ENCODE results near the gene ZNF667.
A peak's percentile ranks its signal among the peaks of the same experiment; 100 is the strongest.

The ZNF667 gene

GRCh38 chr19:56405062-56405461, 72.1 kb downstream of the ZNF667 start:
- peak overlapping the region; percentile 88 for H3K4me3 ChIP-seq (ENCODE audit: low read depth, low read length)
- TF ChIP-seq, protein P1, sequence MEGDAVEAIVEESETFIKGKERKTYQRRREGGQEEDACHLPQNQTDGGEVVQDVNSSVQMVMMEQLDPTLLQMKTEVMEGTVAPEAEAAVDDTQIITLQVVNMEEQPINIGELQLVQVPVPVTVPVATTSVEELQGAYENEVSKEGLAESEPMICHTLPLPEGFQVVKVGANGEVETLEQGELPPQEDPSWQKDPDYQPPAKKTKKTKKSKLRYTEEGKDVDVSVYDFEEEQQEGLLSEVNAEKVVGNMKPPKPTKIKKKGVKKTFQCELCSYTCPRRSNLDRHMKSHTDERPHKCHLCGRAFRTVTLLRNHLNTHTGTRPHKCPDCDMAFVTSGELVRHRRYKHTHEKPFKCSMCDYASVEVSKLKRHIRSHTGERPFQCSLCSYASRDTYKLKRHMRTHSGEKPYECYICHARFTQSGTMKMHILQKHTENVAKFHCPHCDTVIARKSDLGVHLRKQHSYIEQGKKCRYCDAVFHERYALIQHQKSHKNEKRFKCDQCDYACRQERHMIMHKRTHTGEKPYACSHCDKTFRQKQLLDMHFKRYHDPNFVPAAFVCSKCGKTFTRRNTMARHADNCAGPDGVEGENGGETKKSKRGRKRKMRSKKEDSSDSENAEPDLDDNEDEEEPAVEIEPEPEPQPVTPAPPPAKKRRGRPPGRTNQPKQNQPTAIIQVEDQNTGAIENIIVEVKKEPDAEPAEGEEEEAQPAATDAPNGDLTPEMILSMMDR (IDR thresholded peaks at IDR 0.05; ENCODE audit: low read depth, low read length): no peak

- TF ChIP-seq, protein P1 (IDR thresholded peaks at IDR 0.05; ENCODE audit: low read depth, low read length): no peak
Measured at GRCh38 chr19:56404705-56405056, 72.5 kb downstream of the ZNF667 start.

GRCh38 chr19:56403764-56404704, 73.1 kb downstream of the ZNF667 start, which contains the start of gene ZNF583:
Gene ZNF583, plus strand, starts transcription at chr19:56404332. Its CDS starts 2,783 bp downstream, at chr19:56407115.
- TF ChIP-seq, protein P1 (IDR thresholded peaks at IDR 0.05; ENCODE audit: low read depth, low read length): no peak
- H3K4me3 ChIP-seq (ENCODE audit: low read depth, low read length): peak within 1 kb of the TSS; percentile 88

More at GRCh38 chr19:56404705-56405056, 72.5 kb downstream of the ZNF667 start:
- peak overlapping the region; percentile 88 for H3K4me3 ChIP-seq (ENCODE audit: low read depth, low read length)

DNA sequence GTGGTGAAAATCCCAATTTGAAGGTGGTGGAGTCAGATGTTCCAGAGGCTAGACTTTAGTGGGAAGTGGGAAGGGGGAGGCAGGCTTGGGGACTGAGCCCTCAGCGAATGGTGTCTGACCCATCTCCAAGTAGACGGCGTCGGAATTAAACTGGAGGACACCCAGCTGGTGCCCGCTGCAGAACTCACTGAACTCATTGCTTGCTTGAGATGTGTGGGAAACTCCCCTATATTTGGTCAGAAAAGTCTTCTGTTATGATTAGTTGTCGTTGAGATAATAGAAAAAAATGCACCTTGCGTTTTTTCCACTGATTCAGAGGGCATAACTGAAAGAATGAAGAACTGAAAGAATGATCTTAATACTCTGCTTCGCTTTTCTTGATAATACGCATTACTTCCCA, 73.9 kb downstream of the ZNF667 start:
- TF ChIP-seq, protein P1 (IDR thresholded peaks at IDR 0.05; ENCODE audit: low read depth, low read length): no peak
- H3K4me3 ChIP-seq (ENCODE audit: low read depth, low read length): peak overlapping the region; percentile 88

GRCh38 chr19:56400485-56400884, 76.7 kb downstream of the ZNF667 start:
- TF ChIP-seq, protein P1 (IDR thresholded peaks at IDR 0.05; ENCODE audit: low read depth, low read length): no peak
- H3K4me3 ChIP-seq (ENCODE audit: low read depth, low read length): no peak overlapping the region

- TF ChIP-seq, protein P1 (IDR thresholded peaks at IDR 0.05; ENCODE audit: low read depth, low read length): no peak
- no peak overlapping the region for H3K4me3 ChIP-seq (ENCODE audit: low read depth, low read length)
Measured at GRCh38 chr19:56398809-56399208, 78.3 kb downstream of the ZNF667 start.

Data from WI38 (cell line).